Measurements from ENCODE around the gene ARL3. TPM values are rescaled to one million over a fixed set of nuclear protein-coding genes. Genes with fewer than 3 reads are reported as not detected.

Gene ARL3
- total and polyA plus RNA-seq, 2 of the 4 experiments (the other 2 are of a cell fraction), result 5.0 to 14.3 TPM

DNA sequence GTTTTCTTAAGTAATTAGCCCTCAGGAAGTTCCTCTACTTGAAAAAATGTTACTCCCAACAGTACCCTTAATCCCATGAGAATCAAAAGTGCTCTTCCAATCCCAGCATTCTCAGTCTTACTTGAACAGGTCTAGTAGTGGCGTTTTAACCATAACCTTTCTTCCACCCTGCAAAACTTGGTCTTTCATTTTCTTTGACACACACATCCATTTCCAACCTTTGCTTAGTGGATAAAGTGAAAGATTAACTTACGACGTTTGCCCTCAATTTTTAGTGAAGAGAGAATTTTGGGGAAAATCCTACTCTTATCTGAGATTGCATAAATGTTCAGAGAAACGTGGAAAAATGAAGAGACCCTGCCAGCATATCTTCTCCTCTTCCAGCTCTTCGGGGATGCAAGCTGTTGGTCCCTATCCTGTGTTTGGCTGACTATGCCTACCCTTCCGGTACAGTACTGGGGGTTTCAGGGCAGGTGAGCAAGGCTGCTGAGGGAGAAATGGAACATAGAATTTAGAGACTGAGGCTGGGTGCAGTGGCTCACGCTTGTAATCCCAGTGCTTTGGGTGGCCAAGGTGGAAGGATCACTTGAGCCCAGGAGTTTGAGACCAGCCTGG is 48.3 kb upstream of the ARL3 start:
- TF ChIP-seq FOS (IDR thresholded peaks at IDR 0.05; ENCODE audit: low read depth, low read length) (no peak), MAZ (IDR thresholded peaks at IDR 0.05; ENCODE audit: borderline replicate concordance, low read depth, low read length) (no peak), SMC3 (IDR thresholded peaks at IDR 0.05; ENCODE audit: low read depth, low read length) (no peak), NFE2L2 (IDR thresholded peaks at IDR 0.05; ENCODE audit: low read depth, low read length) (no peak), POLR2A (IDR thresholded peaks at IDR 0.05; ENCODE audit: low read depth, low read length) (no peak), CHD1 (IDR thresholded peaks at IDR 0.05; ENCODE audit: low read depth, low read length) (no peak), MAFK (IDR thresholded peaks at IDR 0.05; ENCODE audit: low read depth, low read length) (no peak), RFX5 (IDR thresholded peaks at IDR 0.05; ENCODE audit: low read depth, low read length) (no peak)
- TF ChIP-seq, protein P1, sequence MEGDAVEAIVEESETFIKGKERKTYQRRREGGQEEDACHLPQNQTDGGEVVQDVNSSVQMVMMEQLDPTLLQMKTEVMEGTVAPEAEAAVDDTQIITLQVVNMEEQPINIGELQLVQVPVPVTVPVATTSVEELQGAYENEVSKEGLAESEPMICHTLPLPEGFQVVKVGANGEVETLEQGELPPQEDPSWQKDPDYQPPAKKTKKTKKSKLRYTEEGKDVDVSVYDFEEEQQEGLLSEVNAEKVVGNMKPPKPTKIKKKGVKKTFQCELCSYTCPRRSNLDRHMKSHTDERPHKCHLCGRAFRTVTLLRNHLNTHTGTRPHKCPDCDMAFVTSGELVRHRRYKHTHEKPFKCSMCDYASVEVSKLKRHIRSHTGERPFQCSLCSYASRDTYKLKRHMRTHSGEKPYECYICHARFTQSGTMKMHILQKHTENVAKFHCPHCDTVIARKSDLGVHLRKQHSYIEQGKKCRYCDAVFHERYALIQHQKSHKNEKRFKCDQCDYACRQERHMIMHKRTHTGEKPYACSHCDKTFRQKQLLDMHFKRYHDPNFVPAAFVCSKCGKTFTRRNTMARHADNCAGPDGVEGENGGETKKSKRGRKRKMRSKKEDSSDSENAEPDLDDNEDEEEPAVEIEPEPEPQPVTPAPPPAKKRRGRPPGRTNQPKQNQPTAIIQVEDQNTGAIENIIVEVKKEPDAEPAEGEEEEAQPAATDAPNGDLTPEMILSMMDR (conservative IDR thresholded peaks at IDR 0.05; ENCODE audit: low read depth, low read length), result no peak
- TF ChIP-seq, protein P2, sequence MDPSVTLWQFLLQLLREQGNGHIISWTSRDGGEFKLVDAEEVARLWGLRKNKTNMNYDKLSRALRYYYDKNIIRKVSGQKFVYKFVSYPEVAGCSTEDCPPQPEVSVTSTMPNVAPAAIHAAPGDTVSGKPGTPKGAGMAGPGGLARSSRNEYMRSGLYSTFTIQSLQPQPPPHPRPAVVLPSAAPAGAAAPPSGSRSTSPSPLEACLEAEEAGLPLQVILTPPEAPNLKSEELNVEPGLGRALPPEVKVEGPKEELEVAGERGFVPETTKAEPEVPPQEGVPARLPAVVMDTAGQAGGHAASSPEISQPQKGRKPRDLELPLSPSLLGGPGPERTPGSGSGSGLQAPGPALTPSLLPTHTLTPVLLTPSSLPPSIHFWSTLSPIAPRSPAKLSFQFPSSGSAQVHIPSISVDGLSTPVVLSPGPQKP (IDR thresholded peaks at IDR 0.05; ENCODE audit: borderline replicate concordance, low read depth, low read length), result no peak
- TF ChIP-seq, protein P3, sequence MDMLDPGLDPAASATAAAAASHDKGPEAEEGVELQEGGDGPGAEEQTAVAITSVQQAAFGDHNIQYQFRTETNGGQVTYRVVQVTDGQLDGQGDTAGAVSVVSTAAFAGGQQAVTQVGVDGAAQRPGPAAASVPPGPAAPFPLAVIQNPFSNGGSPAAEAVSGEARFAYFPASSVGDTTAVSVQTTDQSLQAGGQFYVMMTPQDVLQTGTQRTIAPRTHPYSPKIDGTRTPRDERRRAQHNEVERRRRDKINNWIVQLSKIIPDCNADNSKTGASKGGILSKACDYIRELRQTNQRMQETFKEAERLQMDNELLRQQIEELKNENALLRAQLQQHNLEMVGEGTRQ (IDR thresholded peaks at IDR 0.05; ENCODE audit: low read depth, low read length), result no peak
- Histone ChIP-seq H4K91ac (ENCODE audit: insufficient read depth, low read depth, low read length) (no peak overlapping the region), H3K79me1 (ENCODE audit: low read depth in 1 of 2, low read length in 2 of 2) (peaks cover 36 to 62% of the 10 kb centered on the region in 2 experiments), H3K4me3 (ENCODE audit: insufficient read depth, low read depth, low read length) (no peak overlapping the region), H3K9me3 (ENCODE audit: control insufficient read depth, insufficient read depth, low read length) (no peaks in the 10 kb centered on the region), H2BK15ac (ENCODE audit: low read depth, low read length) (no peak overlapping the region), H2AFZ (replicated peaks; ENCODE audit: low read length, poor library complexity) (no peak overlapping the region), H4K20me1 (ENCODE audit: insufficient read depth, low read length) (peaks cover 63% of the 10 kb centered on the region), H2BK120ac (ENCODE audit: low read depth, low read length) (no peak overlapping the region), H3K23ac (ENCODE audit: low read depth, low read length) (no peak overlapping the region), H3K4me2 (ENCODE audit: low read depth, low read length) (no peak overlapping the region), H3K18ac (ENCODE audit: low read depth, low read length) (no peak overlapping the region), H3K4ac (ENCODE audit: low read depth, low read length) (no peak overlapping the region), H3K14ac (replicated peaks; ENCODE audit: low read depth, low read length) (no peak overlapping the region), H2BK20ac (ENCODE audit: low read depth, low read length) (no peak overlapping the region), H3K9ac (ENCODE audit: low read depth, low read length) (no peak overlapping the region), H2AK5ac (ENCODE audit: low read depth, low read length) (no peak overlapping the region), H3K4me1 (ENCODE audit: control insufficient read depth, insufficient read depth, low read length) (peaks cover 12% of the 10 kb centered on the region; the same call in 1 of the 2 replicates), H3K56ac (ENCODE audit: extremely low read depth, insufficient read depth, low read length) (no peak overlapping the region), H3K9me1 (ENCODE audit: insufficient read depth, low read length) (peaks cover 10% of the 10 kb centered on the region; the same call in 1 of the 2 replicates), H3K27me3 (ENCODE audit: control insufficient read depth, insufficient read depth, low read length) (no peaks in the 10 kb centered on the region), H2AK9ac (replicated peaks; ENCODE audit: low read depth, low read length, poor library complexity) (no peak overlapping the region), H3K36me3 (ENCODE audit: control insufficient read depth, insufficient read depth, low read length) (peaks cover 5% of the 10 kb centered on the region), H2BK5ac (ENCODE audit: low read depth, low read length, poor library complexity, severe bottlenecking) (no peak overlapping the region), H3K27ac (ENCODE audit: insufficient read depth, low read length) (no peak overlapping the region), H4K8ac (ENCODE audit: low read depth in 2 of 2, low read length in 2 of 2) (no peak overlapping the region), H4K5ac (ENCODE audit: low read depth, low read length) (no peak overlapping the region)
- in situ Hi-C loops (cut with MboI; ENCODE audit: low sequenced_read_pairs) (no loop called here), intact Hi-C loops (cut with micrococcal nuclease) (no loop called here), dilution Hi-C loops (cut with HindIII; ENCODE audit: low sequenced_read_pairs, unreplicated experiment) (no loop called here)
- CTCF ChIA-PET, result no interaction called here
- no peak for ATAC-seq (ENCODE audit: low read depth)
- WGBS, 2 experiments (ENCODE audit: extremely low coverage in 2 of 2, insufficient read length in 1 of 2), result 100% methylated on average over 1 of the region's 7 CpGs; no CpG with 5 or more reads in 1 of the 2 experiments
- no TSS peak for BruUV-seq (replicated peaks)
- DNase-seq, result no peak
- POLR2A ChIA-PET (ENCODE audit: unreplicated experiment), result no interaction called here

All from IMR-90 (cell line).